ENCODE results near the gene SSH3.

The SSH3 gene

GRCh38 chr11:67268962-67269268, 34.4 kb upstream of the SSH3 start:
- DNase-seq = no peak

- DNase-seq = no peak
These were observed 33.7 kb upstream of the SSH3 start for GRCh38 chr11:67269401-67270255.

- no peak for DNase-seq
These were observed 32.8 kb upstream of the SSH3 start for GRCh38 chr11:67270256-67271204.

- DNase-seq = no peak
These were observed 32.2 kb upstream of the SSH3 start for GRCh38 chr11:67271205-67271540.

- DNase-seq = no peak
These were observed 31.6 kb upstream of the SSH3 start for GRCh38 chr11:67271541-67272284.

GRCh38 chr11:67272327-67273259, 30.7 kb upstream of the SSH3 start:
- no peak for DNase-seq

- DNase-seq = no peak
These were observed 29.9 kb upstream of the SSH3 start for GRCh38 chr11:67273260-67273990.

- DNase-seq = no peak
These were observed 28.3 kb upstream of the SSH3 start for GRCh38 chr11:67274768-67275605.

GRCh38 chr11:67275606-67276409, 27.5 kb upstream of the SSH3 start:
- DNase-seq = no peak

- no peak for DNase-seq
These were observed 26.5 kb upstream of the SSH3 start for GRCh38 chr11:67276781-67277230.

GRCh38 chr11:67277231-67277961, 25.9 kb upstream of the SSH3 start:
- no peak for DNase-seq

- DNase-seq = no peak
These were observed 25.0 kb upstream of the SSH3 start for GRCh38 chr11:67278135-67278938.

- no peak for DNase-seq
These were observed 24.3 kb upstream of the SSH3 start for GRCh38 chr11:67278939-67279588.

GRCh38 chr11:67279589-67280340, 23.6 kb upstream of the SSH3 start:
- no peak for DNase-seq

- no peak for DNase-seq
These were observed 23.0 kb upstream of the SSH3 start for GRCh38 chr11:67280341-67280787.

- DNase-seq = no peak
These were observed 22.4 kb upstream of the SSH3 start for GRCh38 chr11:67280788-67281551.

All from NCI-H1048 (cell line).